K562 (cell line): ENCODE data around the gene E2F3. TPM values are rescaled to one million over a fixed set of nuclear protein-coding genes. Genes with fewer than 3 reads are reported as not detected.
A peak's percentile ranks its signal among the peaks of the same experiment; 100 is the strongest.

Source experiments
- CBX1 ChIP-seq: sonication (generic); IDR thresholded peaks from 2 replicates; pipeline ENCODE4 v1.6.1; 2016; ENCODE audit warnings: antibody characterized with exemption, low read depth, mild to moderate bottlenecking
- CHCHD3 ChIP-seq: fragments of 250-450 bp; sonication (Bioruptor Pico); IDR thresholded peaks from 2 replicates; pipeline ENCODE4 v2.1.2; 2022; ENCODE audit warnings: mild to moderate bottlenecking
- FOXK1 ChIP-seq: sonication (generic); formaldehyde crosslinking; IDR thresholded peaks from 2 replicates; pipeline ENCODE4 v1.8.0; 2022; ENCODE audit warnings: missing genetic modification reagents, mild to moderate bottlenecking, borderline replicate concordance
- IRF9 ChIP-seq: fragments of 450-650 bp; IDR thresholded peaks from 2 replicates; pipeline ENCODE4 v1.6.1; 2016; ENCODE audit warnings: missing biosample characterization, missing genetic modification characterization
- KAT2B ChIP-seq: IDR thresholded peaks from one replicate; pipeline ENCODE4 v1.6.1; 2012; ENCODE audit warnings: low read depth, mild to moderate bottlenecking, control low read depth, inconsistent platforms, low read length, moderate library complexity
- MBD2 ChIP-seq: sonication (generic); IDR thresholded peaks from 2 replicates; pipeline ENCODE4 v1.6.1; 2016; ENCODE audit warnings: low read depth, borderline replicate concordance
- NFE2 ChIP-seq: IDR thresholded peaks from 2 replicates; pipeline ENCODE4 v1.6.1; 2014; ENCODE audit warnings: antibody characterized with exemption, low read depth
- NFRKB ChIP-seq: fragments of 450-650 bp; IDR thresholded peaks from 2 replicates; pipeline ENCODE4 v1.6.1; 2016; ENCODE audit warnings: low read depth
- RBFOX2 ChIP-seq: fragments of 200-400 bp; formaldehyde crosslinking; IDR thresholded peaks from 2 replicates; pipeline ENCODE4 v1.6.1; 2017; ENCODE audit warnings: low read depth, mild to moderate bottlenecking, low read length, moderate library complexity
- RBM17 ChIP-seq: fragments of 200-400 bp; formaldehyde crosslinking; IDR thresholded peaks from 2 replicates; pipeline ENCODE4 v1.6.1; 2017; ENCODE audit warnings: low read depth, mild to moderate bottlenecking, low read length, borderline replicate concordance
- RNF2 ChIP-seq: sonication (generic); IDR thresholded peaks from 2 replicates; pipeline ENCODE4 v1.6.1; 2016
- SAP30 ChIP-seq: fragments of 200-600 bp; sonication (generic); IDR thresholded peaks from 2 replicates; pipeline ENCODE4 v1.6.1; 2012; ENCODE audit warnings: borderline replicate concordance, low read depth, mild to moderate bottlenecking, moderate library complexity, low read length, control low read depth, inconsistent platforms; ENCODE audit not compliant: insufficient read depth, poor library complexity, severe bottlenecking
- STAT5B ChIP-seq: fragments of 250-450 bp; sonication (Bioruptor Pico); IDR thresholded peaks from 2 replicates; pipeline ENCODE4 v1.8.0; 2021; ENCODE audit warnings: mild to moderate bottlenecking, inconsistent platforms
- TCF3 ChIP-seq: sonication (generic); formaldehyde crosslinking; IDR thresholded peaks from 2 replicates; pipeline ENCODE4 v1.4.0; 2020; ENCODE audit warnings: mild to moderate bottlenecking, missing genetic modification reagents
- U2AF2 ChIP-seq: fragments of 200-400 bp; formaldehyde crosslinking; optimal IDR thresholded peaks from 2 replicates; pipeline ENCODE3; 2017; ENCODE audit warnings: low read depth, mild to moderate bottlenecking, low read length
- XRCC5 ChIP-seq: fragments of 200-400 bp; formaldehyde crosslinking; IDR thresholded peaks from 2 replicates; pipeline ENCODE4 v1.6.1; 2017; ENCODE audit warnings: low read depth, mild to moderate bottlenecking, low read length
- ZHX1 ChIP-seq: fragments of 150-350 bp; conservative IDR thresholded peaks from 2 replicates; pipeline ENCODE4 v1.6.1; 2014; ENCODE audit warnings: low read length
- ZNF445 ChIP-seq: fragments of 250-450 bp; sonication (Bioruptor Pico); IDR thresholded peaks from 2 replicates; pipeline ENCODE4 v1.4.0; 2020; ENCODE audit warnings: low read depth, mild to moderate bottlenecking, moderate library complexity
- ZNF507 ChIP-seq: conservative IDR thresholded peaks from 2 replicates; pipeline ENCODE4 v1.6.1; 2017; ENCODE audit warnings: missing genetic modification characterization, missing compliant biosample characterization
- polyA plus RNA-seq, 8 experiments: library from polyadenylated mRNA; depleted of rRNA in 4 of 8; stranded (reverse) in 5 of 8; unstranded in 3 of 8; fragments of >200 nt; fragmentation: Nextera tagmentation in 2 of 8; fragmentation: Illumina TruSeq in 1 of 8; extraction: Ambion mirVana in 2 of 8; extraction: Trizol in 1 of 8; gene quantifications; 2 replicates each; pipeline versions ENCODE4 v1.2.1 to v1.2.3, GENCODE V29; 2011 to 2014; ENCODE audit warnings: inconsistent platforms in 1 of 8, missing spikeins in 1 of 8
- total RNA-seq, 7 experiments: library from RNA; depleted of rRNA in 6 of 7; stranded (reverse); fragments of >200 nt in 6 of 7; fragmentation: Illumina TruSeq in 2 of 7; extraction: Trizol in 2 of 7; gene quantifications; 2 replicates each; pipeline versions ENCODE4 v1.2.1 to v1.2.3, GENCODE V29; 2011 to 2021; ENCODE audit warnings: low replicate concordance in 1 of 7
- TF ChIP-seq, protein P1 (sequence below): fragments of 250-450 bp; sonication (Bioruptor Pico); IDR thresholded peaks from 2 replicates; pipeline ENCODE4 v1.8.0; 2022; ENCODE audit warnings: moderate library complexity, mild to moderate bottlenecking, inconsistent platforms
- TF ChIP-seq, protein P2 (sequence below): fragments of 250-450 bp; sonication (Bioruptor Pico); IDR thresholded peaks from 2 replicates; pipeline ENCODE4 v1.8.0; 2022; ENCODE audit warnings: moderate library complexity, mild to moderate bottlenecking, inconsistent platforms

E2F3 gene
- total and polyA plus RNA-seq, 9 of the 15 experiments (the other 6 are each of a cell fraction or from before 2014, with no cell fraction given) = 11.1 to 44.7 (median 27.2) TPM

DNA sequence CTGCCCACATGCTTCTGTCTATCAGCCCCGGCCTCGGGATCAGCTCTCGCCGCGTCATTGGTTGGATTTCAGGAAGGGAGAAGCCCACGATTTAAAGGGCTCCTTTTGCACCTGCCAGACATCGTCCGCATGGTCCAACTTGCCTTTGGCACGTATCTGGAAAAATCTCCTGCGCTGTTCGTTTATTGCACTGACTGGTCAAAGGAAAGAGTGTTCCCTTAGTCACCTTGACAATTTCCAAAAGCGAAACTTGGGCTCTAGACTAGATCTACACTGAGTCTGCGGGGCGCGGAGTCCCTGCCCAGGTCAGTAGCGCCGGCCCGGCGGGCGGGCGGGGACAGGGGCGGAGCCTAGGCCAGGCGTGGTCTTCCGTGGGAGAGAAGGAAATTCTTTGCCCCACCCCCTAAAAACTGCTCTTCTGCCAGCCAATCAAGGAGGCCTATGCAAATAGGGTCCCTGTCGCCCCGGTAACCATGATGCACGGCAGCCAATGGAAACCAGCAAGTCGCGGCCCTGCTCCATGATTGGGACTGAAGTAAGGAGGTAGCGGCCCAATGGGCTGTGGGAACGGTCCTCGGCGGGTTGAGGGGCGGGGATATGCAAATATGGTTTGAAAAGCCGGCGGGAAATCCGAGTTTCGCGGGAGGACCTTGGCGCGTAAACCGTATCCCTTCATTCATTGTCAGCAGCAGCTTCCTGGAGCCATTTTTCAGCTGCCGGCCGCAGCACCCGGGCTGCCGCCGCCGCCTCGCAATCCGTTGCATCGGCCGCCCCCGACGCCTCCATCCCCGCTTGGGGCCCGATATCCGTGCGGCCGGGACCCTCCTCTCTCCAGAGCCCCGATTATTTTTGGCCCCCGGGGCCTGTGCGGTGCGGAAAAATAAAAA lies at the start of gene E2F3 (continued):
- TF ChIP-seq CHCHD3 (CRISPR knock-in tag) (no peak), FOXK1 (CRISPR knock-in tag) (peak; percentile 90; the same call in 1 of the 2 replicates), RBFOX2 (peak; percentile 98), CBX1 (peak; percentile 82; the same call in 1 of the 2 replicates), IRF9 (tag) (no peak), SAP30 (peak; percentile 98), ZNF445 (CRISPR knock-in tag) (no peak), XRCC5 (peak; percentile 26; the same call in 1 of the 2 replicates), STAT5B (CRISPR knock-in tag) (no peak), RBM17 (no peak), U2AF2 (no peak), RNF2 (peak; percentile 52), NFE2 (no peak), NFRKB (peak; percentile 99), TCF3 (CRISPR knock-in tag) (0 out of 2 replicates have a peak, but pooled peaks have one; percentile 24), KAT2B (no peak), ZHX1 (no peak), ZNF507 (tag) (no peak), MBD2 (peak; percentile 79; the same call in 1 of the 2 replicates)
- TF ChIP-seq, protein P1, sequence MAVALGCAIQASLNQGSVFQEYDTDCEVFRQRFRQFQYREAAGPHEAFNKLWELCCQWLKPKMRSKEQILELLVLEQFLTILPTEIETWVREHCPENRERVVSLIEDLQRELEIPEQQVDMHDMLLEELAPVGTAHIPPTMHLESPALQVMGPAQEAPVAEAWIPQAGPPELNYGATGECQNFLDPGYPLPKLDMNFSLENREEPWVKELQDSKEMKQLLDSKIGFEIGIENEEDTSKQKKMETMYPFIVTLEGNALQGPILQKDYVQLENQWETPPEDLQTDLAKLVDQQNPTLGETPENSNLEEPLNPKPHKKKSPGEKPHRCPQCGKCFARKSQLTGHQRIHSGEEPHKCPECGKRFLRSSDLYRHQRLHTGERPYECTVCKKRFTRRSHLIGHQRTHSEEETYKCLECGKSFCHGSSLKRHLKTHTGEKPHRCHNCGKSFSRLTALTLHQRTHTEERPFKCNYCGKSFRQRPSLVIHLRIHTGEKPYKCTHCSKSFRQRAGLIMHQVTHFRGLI (CRISPR knock-in tag) = no peak
- TF ChIP-seq, protein P2, sequence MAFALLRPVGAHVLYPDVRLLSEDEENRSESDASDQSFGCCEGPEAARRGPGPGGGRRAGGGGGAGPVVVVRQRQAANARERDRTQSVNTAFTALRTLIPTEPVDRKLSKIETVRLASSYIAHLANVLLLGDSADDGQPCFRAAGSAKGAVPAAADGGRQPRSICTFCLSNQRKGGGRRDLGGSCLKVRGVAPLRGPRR (CRISPR knock-in tag) = no peak
